ENCODE measurements around the gene ATF2.

The ATF2 gene

DNA sequence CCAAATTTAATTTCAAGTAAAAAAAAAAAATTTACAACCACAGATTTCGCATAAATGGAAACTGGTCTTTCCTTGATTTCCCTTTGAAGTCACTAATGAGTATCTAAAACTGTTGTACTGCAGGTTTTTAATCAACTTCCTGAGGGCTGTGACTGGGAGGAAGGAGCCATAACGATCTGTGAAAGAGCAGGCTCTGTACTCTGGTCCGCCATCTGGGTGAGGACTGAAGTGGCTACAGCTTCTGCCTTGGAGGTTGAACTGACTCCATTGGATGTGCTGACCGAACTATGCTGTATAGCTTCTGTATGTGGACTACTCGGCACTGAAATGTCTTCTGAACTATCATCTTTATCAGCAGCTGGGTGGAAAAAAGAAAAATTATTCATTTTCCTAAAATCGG is 93.5 kb downstream of the ATF2 start:
- DNase-seq: no peak

GRCh38 chr2:175068534-175068933 is 99.5 kb downstream of the ATF2 start:
- DNase-seq: no peak

- DNase-seq: no peak
Observed at GRCh38 chr2:175066411-175066810, 101.6 kb downstream of the ATF2 start.

DNA sequence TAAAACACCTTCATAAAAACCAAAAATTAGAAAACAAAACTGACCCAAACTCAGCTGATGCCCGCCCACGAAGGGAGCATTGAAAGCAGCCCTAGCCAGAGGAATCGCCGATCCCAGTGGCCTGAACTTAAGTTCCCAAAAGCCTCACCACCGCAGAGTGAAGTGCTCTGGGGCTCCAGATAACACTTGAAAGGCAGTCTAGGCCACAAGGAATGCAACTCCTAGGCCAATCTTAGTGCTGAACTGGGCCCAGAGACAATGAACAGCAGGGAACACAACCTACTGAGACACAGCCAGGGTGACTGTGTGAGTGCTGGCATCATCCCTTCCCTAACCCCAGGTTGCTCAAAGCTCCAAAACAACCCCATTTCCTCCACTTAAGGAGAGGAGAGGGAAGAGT is 103.2 kb downstream of the ATF2 start:
- DNase-seq: no peak

GRCh38 chr2:175063741-175064140 is 104.3 kb downstream of the ATF2 start:
- no peak for DNase-seq

- no peak for DNase-seq
Observed at GRCh38 chr2:175062787-175063585, 105.0 kb downstream of the ATF2 start.

- no peak for DNase-seq
Observed at GRCh38 chr2:175057078-175057685, 110.8 kb downstream of the ATF2 start.

- no peak for DNase-seq
Observed at GRCh38 chr2:175055993-175056392, 112.0 kb downstream of the ATF2 start.

DNA sequence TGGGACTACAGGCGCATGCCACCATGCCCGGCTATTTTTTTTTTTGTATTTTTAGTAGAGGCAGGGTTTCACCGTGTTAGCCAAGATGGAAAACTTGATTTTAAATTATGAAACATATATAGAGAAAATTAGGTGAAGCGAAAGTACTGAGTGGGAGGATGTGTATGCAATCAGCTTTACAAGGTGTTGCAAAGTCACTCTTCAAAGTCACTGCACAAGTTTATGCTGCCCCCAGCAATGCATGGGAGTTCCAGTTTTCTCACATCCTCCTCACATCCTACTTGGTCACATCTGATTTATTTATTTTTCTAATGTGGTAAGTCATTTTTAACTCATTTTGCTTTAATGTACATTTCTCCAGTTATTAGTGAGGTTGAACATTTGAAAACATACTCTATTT is 113.7 kb downstream of the ATF2 start:
- no peak for DNase-seq

DNA sequence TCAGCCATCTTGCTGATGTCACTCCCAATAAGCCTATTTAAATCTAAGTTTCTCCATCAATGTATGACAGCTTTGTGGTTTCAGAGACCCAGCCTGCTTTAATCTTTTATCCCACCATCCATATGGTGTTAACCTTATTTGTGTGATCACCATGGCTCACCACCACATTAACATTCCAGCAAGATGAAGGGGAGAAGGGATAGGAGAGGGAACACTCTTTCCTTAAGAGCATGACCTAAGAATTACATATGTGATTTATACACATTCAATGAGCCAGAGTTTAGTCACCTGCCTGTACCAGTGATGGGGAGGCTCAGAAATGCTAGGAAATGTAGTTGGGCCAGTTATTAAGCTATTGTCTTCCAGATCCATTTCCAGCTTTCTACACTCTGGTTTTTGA is 118.3 kb downstream of the ATF2 start:
- no peak for DNase-seq

DNA sequence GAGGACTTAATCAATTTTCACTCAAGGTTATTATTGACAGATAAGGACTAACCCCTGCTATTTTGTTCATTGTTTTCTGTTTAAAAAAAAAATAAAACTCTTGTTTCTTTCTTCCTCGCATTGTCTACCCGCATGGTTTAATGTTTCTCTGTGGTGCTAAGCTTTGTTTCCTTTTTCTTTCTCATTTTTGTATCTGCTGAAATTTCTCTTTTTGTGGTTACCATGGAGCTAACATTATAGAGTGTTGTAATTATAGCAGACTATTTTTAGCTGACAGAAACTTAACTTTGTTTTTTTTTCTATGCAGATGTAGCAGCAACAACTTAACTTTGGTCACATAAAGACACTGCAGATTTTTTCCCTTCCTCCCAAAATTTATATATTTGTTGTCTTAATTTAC is 119.7 kb downstream of the ATF2 start:
- DNase-seq: no peak

- no peak for DNase-seq
Observed at GRCh38 chr2:175039490-175039889, 128.5 kb downstream of the ATF2 start.

- DNase-seq: no peak
Observed at GRCh38 chr2:175039031-175039430, 129.0 kb downstream of the ATF2 start.

DNA sequence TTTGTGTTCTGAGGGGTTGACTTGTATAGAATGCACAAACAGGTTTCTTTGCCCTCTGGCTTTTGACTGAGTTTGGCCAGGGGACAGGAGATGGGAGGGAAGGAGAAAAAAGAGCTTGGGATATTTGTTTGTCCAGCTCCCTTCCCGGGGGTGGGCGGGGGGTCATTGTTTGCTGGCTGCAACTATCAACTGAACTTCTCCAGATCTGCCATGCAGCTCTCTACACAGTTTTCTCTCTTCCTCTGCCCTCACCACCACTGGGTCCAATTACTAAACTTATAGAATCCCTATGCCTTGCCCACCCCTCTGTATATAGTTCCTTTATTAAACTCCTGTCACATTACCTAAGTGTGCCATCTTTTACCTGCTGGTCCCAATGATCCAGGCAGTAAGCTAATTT is 130.1 kb downstream of the ATF2 start:
- DNase-seq: no peak

- no peak for DNase-seq
Observed at GRCh38 chr2:175036582-175037018, 131.4 kb downstream of the ATF2 start.

DNA sequence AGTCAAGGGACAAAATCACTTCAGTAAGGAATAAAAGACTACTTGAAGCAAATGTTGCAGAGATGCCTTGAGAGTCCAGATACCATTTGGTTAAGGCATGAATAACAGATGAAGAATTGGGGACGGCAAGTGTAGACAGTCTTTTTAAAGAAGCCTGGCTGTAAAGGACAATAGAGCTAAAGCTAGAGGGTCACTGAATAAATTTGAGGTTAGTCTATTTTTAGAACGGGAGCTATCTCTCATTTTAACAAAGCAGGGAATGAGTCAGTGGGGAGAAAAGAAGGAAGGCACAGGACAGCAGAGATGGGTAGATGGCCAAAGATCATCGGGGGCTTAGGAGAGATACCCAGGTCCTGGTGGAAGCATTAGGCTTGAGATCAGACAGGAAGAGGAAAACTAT is 132.2 kb downstream of the ATF2 start:
- DNase-seq: no peak

- no peak for DNase-seq
Observed at GRCh38 chr2:175034716-175035115, 133.3 kb downstream of the ATF2 start.

- peak; percentile 31 for DNase-seq
Observed at GRCh38 chr2:175030380-175031271, 137.4 kb downstream of the ATF2 start.

DNA sequence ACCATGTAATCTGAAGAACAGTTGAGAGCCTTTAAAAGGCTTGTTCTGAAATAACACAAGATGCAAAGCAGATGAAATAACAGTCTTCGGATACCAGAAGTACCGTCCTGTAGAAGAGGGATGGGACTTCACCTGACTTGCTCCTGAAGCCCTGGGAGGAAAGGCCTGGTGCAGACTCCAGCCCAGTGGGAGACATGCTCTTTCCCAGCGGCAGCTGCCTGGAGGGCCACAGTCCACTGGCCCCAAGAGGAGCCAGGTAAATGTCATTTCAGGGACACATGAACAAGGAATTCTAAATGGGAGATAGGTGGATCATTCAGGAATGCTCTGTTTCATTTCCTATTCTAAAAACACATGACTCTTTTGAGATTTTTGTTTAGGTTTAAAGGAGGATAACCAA is 140.2 kb downstream of the ATF2 start:
- no peak for DNase-seq

GRCh38 chr2:175026385-175026784 is 141.6 kb downstream of the ATF2 start:
- DNase-seq: no peak

- no peak for DNase-seq
Observed at GRCh38 chr2:175025946-175026345, 142.1 kb downstream of the ATF2 start.

DNA sequence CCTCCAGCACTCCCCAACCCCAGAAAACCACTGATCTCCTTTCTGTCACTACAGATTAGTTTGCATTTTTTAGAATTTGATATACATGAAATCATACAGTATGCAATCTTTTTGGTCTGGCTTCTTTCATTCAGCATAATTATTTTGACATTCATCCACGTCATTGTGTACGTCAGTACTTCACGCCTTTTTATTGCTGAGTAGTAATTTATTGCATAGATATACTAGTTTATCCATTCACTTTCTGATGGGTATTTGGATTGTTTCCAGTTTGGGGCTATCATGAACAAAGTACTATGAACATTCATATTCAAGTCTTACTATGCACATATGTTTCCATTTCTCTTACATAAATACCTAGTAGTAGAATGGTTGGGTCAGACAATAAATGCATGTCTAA is 142.8 kb downstream of the ATF2 start:
- DNase-seq: no peak

DNA sequence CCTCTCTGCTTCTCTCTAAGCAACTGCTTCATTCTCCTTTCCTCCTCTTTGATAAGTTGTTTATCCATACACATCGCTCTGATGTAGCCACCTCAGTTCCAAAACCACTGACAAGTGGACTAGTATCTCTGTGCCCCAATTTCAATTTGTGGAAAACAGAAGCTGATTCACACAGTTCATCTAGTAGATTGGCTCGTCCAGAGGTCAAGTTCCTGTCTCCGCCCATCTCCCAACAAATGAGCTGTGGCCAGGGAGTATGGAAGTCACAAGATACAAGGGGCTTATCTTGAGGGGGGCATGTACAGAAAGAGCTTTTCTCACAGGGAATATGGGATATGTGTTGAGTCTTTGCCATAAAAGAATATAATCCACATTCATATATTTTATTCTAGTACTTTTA is 145.1 kb downstream of the ATF2 start:
- DNase-seq: no peak
